Measurements from ENCODE around the gene ARAP1. TPM values are rescaled to one million over a fixed set of nuclear protein-coding genes. Genes with fewer than 3 reads are reported as not detected.

ARAP1 gene
- total RNA-seq, 2 experiments from 2014 or later: 69.9 to 76.6 TPM

DNA sequence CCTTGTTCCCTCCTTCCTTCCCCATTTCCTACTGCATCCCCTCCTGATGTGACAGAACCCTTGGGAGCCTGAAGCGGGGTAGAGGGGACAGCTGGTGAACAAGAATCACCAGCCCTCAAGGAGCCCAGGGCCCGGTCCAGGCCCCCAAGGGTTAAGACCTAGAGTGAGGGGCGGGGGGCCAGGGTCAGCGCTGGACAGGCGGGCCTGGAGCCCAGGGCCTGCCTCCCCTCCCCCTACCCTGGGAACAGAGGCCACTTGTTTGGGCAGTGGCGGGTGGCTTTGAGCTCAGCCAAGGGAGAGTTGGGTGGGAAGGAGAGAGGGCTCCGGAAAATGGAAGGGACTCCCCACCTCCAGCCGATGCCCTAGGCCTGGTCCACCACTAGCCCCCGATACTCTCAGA, 2.1 kb downstream of the ARAP1 start:
- H3K9me3 Mint-ChIP-seq (ENCODE audit: low read depth): no peaks in the 10 kb centered on the region
- H3K36me3 Mint-ChIP-seq (ENCODE audit: low read depth): no peaks in the 10 kb centered on the region
- intact Hi-C loops (cut with DNase I, micrococcal nuclease): no loop called here
- H3K4me3 Mint-ChIP-seq: no peak overlapping the region
- no peaks in the 10 kb centered on the region for H3K27me3 Mint-ChIP-seq
- no peak for ATAC-seq
- ChIA-PET CTCF (interaction anchor here (1.5 kb wide), 1 partner anchor 63 kb away, joined by 5 read pairs; no protein-coding TSS in a partner anchor), POLR2A (no interaction called here)
- no peak for DNase-seq
- H3K4me1 Mint-ChIP-seq: peaks cover 39% of the 10 kb centered on the region
- no peak overlapping the region for H3K27ac Mint-ChIP-seq

- ChIA-PET CTCF (interaction anchor here (1.0 kb wide), 1 partner anchor 45 kb away, joined by 3 read pairs; no protein-coding TSS in a partner anchor), POLR2A (no interaction called here)
- Mint-ChIP-seq H3K36me3 (ENCODE audit: low read depth) (no peaks in the 10 kb centered on the region), H3K9me3 (ENCODE audit: low read depth) (no peaks in the 10 kb centered on the region), H3K4me3 (no peak overlapping the region), H3K27ac (no peak overlapping the region), H3K4me1 (peaks cover 44% of the 10 kb centered on the region), H3K27me3 (no peaks in the 10 kb centered on the region)
- intact Hi-C loops (cut with DNase I, micrococcal nuclease): no loop called here
- DNase-seq (no peak), ATAC-seq (no peak)
Measured at GRCh38 chr11:72747289-72747855, 4.8 kb downstream of the ARAP1 start.

DNA sequence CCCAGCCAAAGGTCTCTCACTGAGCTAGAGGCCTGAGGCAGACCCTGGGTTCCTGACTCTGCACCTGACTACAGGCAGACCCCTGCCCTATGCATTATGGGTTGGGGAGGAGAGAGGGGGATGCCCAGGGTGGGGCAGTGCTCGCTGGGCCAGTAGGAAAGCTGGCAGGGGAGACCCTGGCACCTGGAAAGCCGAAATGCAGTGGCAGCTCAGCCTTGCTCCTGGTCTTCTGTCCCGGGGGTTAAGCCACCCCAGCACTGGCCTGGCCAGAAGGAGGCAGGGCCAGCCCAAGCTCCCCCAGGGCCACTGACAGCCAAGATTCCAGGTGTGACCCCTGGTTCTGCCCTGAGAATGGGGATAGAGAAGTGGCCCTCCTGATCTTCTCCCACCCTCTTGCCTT, 5.4 kb downstream of the ARAP1 start:
- Mint-ChIP-seq H3K27ac (no peak overlapping the region), H3K36me3 (ENCODE audit: low read depth) (no peaks in the 10 kb centered on the region), H3K9me3 (ENCODE audit: low read depth) (no peaks in the 10 kb centered on the region), H3K27me3 (no peaks in the 10 kb centered on the region), H3K4me1 (peaks cover 50% of the 10 kb centered on the region), H3K4me3 (no peak overlapping the region)
- ATAC-seq (no peak), DNase-seq (no peak)
- ChIA-PET CTCF (interaction anchor here (0.6 to 1.0 kb wide), 3 partner anchors 9 to 604 kb away, joined by 3 to 5 read pairs (median 3); no protein-coding TSS in a partner anchor), POLR2A (no interaction called here)
- intact Hi-C loops (cut with DNase I, micrococcal nuclease): no loop called here

- ATAC-seq (no peak), DNase-seq (no peak)
- CTCF ChIA-PET: interaction anchor here (1.0 kb wide), 2 partner anchors 8 to 47 kb away, joined by 3 read pairs; no protein-coding TSS in a partner anchor
- H3K36me3 Mint-ChIP-seq (ENCODE audit: low read depth): no peaks in the 10 kb centered on the region
- no peaks in the 10 kb centered on the region for H3K27me3 Mint-ChIP-seq
- H3K4me3 Mint-ChIP-seq: no peak overlapping the region
- no peaks in the 10 kb centered on the region for H3K9me3 Mint-ChIP-seq (ENCODE audit: low read depth)
- intact Hi-C loops (cut with DNase I, micrococcal nuclease): no loop called here
- POLR2A ChIA-PET: no interaction called here
- no peak overlapping the region for H3K27ac Mint-ChIP-seq
- H3K4me1 Mint-ChIP-seq: peaks cover 51% of the 10 kb centered on the region
Measured at GRCh38 chr11:72745925-72746550, 6.2 kb downstream of the ARAP1 start.

- no peaks in the 10 kb centered on the region for H3K9me3 Mint-ChIP-seq (ENCODE audit: low read depth)
- H3K4me3 Mint-ChIP-seq: no peak overlapping the region
- peaks cover 51% of the 10 kb centered on the region for H3K4me1 Mint-ChIP-seq
- intact Hi-C loops (cut with DNase I, micrococcal nuclease): no loop called here
- no peaks in the 10 kb centered on the region for H3K36me3 Mint-ChIP-seq (ENCODE audit: low read depth)
- DNase-seq (no peak), ATAC-seq (no peak)
- POLR2A ChIA-PET: no interaction called here
- no peak overlapping the region for H3K27ac Mint-ChIP-seq
- CTCF ChIA-PET: interaction anchor here (0.7 to 1.5 kb wide), 3 partner anchors 8 to 214 kb away, joined by 3 to 4 read pairs (median 3); partner anchors contain the start of gene STARD10
- no peaks in the 10 kb centered on the region for H3K27me3 Mint-ChIP-seq
Measured at GRCh38 chr11:72745511-72745910, 6.7 kb downstream of the ARAP1 start.

GRCh38 chr11:72744474-72744873, 7.7 kb downstream of the ARAP1 start:
- no peak for ATAC-seq
- Mint-ChIP-seq H3K27ac (peak overlapping the region; percentile 69), H3K27me3 (no peaks in the 10 kb centered on the region), H3K4me3 (no peak overlapping the region), H3K9me3 (ENCODE audit: low read depth) (no peaks in the 10 kb centered on the region), H3K36me3 (ENCODE audit: low read depth) (no peaks in the 10 kb centered on the region), H3K4me1 (peaks cover 53% of the 10 kb centered on the region)
- DNase-seq: no peak
- CTCF ChIA-PET: interaction anchor here (0.7 to 1.5 kb wide), 3 partner anchors 19 to 215 kb away, joined by 3 to 4 read pairs (median 4); partner anchors contain the start of gene STARD10
- intact Hi-C loops (cut with DNase I, micrococcal nuclease): no loop called here
- POLR2A ChIA-PET: no interaction called here

DNA sequence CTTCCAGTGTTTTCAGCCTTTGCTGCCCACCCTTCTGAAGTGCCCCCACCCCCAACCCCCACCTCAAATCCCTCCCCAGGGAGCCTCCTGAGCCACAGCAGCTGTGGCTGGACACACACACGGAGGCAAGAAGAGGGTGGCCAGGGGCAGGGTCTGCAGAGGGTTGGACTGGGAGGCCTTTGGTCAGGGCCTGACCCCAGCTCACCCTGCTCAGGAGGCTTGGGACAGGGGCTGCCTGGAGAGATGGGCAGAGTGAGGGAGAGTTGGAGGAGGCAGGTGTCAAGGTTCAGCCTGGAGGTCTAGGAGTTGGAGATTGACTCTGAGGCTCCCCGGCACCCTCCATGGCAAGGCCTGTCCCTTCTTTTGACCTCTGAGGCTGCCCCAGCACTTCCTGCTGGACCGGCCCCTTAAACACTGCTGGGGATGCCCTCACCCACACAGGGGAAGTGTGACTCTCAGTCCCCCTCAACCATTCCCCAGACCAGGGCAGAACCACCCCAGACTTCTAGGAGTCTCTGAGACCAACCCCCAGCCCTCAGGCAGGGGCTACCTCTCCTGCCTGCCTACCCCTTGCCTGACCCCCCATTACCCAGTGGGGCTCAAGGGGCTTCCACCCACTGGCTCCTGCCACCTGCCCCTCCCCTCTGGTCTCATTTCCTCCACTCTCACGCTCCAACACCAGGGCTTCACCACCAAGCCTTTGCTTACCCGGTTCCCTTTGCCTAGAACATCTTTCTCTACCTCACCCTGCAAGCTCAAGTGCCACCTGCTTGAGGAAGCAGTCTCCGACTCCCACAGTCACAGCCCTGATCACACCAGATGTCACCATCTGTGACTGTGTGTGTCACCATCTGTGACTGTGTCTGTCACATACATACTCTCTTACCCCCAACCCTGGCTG, 8.6 kb downstream of the ARAP1 start:
- no peaks in the 10 kb centered on the region for H3K36me3 Mint-ChIP-seq (ENCODE audit: low read depth)
- intact Hi-C loops (cut with DNase I, micrococcal nuclease): no loop called here
- peak overlapping the region; percentile 69 for H3K27ac Mint-ChIP-seq
- H3K4me3 Mint-ChIP-seq: no peak overlapping the region
- ChIA-PET CTCF (interaction anchor here (1.1 to 1.5 kb wide), 2 partner anchors 18 to 51 kb away, joined by 4 read pairs; partner anchors contain the start of gene STARD10), POLR2A (no interaction called here)
- no peaks in the 10 kb centered on the region for H3K27me3 Mint-ChIP-seq
- ATAC-seq (peak; percentile 66), DNase-seq (no peak)
- peaks cover 50% of the 10 kb centered on the region for H3K4me1 Mint-ChIP-seq
- H3K9me3 Mint-ChIP-seq (ENCODE audit: low read depth): no peaks in the 10 kb centered on the region

GRCh38 chr11:72742513-72743320, 9.5 kb downstream of the ARAP1 start:
- CTCF ChIA-PET: no interaction called here
- Mint-ChIP-seq H3K9me3 (ENCODE audit: low read depth) (no peaks in the 10 kb centered on the region), H3K4me1 (peaks cover 57% of the 10 kb centered on the region), H3K36me3 (ENCODE audit: low read depth) (no peaks in the 10 kb centered on the region), H3K4me3 (no peak overlapping the region), H3K27ac (peak overlapping the region; percentile 16), H3K27me3 (no peaks in the 10 kb centered on the region)
- intact Hi-C loops (cut with DNase I, micrococcal nuclease): no loop called here
- DNase-seq (no peak), ATAC-seq (no peak)
- POLR2A ChIA-PET: no interaction called here

GRCh38 chr11:72741849-72742512, 10.2 kb downstream of the ARAP1 start:
- CTCF ChIA-PET: interaction anchor here (0.5 kb wide), 1 partner anchor 415 kb away, joined by 3 read pairs; no protein-coding TSS in a partner anchor
- peaks cover 65% of the 10 kb centered on the region for H3K4me1 Mint-ChIP-seq

DNA sequence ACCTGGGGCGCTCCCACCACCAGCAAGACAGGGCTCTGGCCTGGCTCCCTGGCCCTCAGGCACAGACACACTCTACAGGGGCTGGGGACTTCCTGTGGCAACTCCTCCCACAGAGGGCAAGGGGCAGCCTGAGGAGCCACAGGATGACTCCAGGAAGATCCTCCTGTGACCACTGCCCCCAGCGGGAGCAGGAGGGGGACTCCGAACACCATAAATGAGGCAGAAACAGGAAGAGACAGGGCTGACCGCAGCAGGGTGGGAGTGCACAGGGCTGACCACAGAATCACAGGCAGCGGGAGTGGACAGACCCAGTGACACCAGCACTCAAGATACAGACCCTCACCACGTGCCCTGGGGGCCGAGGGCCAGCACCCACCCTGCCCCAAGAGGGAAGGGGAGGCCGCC, 10.8 kb downstream of the ARAP1 start:
- Mint-ChIP-seq H3K36me3 (ENCODE audit: low read depth) (peaks cover 4% of the 10 kb centered on the region), H3K4me3 (no peak overlapping the region), H3K27me3 (no peaks in the 10 kb centered on the region), H3K27ac (peak overlapping the region; percentile 24), H3K4me1 (peaks cover 70% of the 10 kb centered on the region), H3K9me3 (ENCODE audit: low read depth) (no peaks in the 10 kb centered on the region)
- ATAC-seq (no peak), DNase-seq (no peak)
- ChIA-PET CTCF (interaction anchor here (0.5 to 0.6 kb wide), 2 partner anchors 46 to 416 kb away, joined by 3 read pairs; no protein-coding TSS in a partner anchor), POLR2A (no interaction called here)
- intact Hi-C loops (cut with DNase I, micrococcal nuclease): no loop called here

More at GRCh38 chr11:72741849-72742512, 10.2 kb downstream of the ARAP1 start:
- Mint-ChIP-seq H3K27me3 (no peaks in the 10 kb centered on the region), H3K4me3 (no peak overlapping the region), H3K36me3 (ENCODE audit: low read depth) (peaks cover 4% of the 10 kb centered on the region), H3K27ac (peak overlapping the region; percentile 16), H3K9me3 (ENCODE audit: low read depth) (no peaks in the 10 kb centered on the region)
- ATAC-seq (no peak), DNase-seq (no peak)
- POLR2A ChIA-PET: no interaction called here
- intact Hi-C loops (cut with DNase I, micrococcal nuclease): no loop called here

All from activated CD4-positive, alpha-beta T cell treated with anti-CD3 and anti-CD28 coated beads for 36 hours (primary cell).